Mesothelial cell of epicardium (in vitro differentiated cells): ENCODE results near the gene TTC22. TPM values are rescaled to one million over a fixed set of nuclear protein-coding genes. Genes with fewer than 3 reads are reported as not detected.

Experiments used
- DNase-seq, 2 experiments: peaks; one replicate each; pipeline ENCODE4 v3.0.0; 2021; ENCODE audit warnings: low spot score in 2 of 2; ENCODE audit not compliant: unreplicated experiment in 2 of 2
- H3K27ac Mint-ChIP-seq: 2 replicates; pipeline ENCODE4 v1.8.0; 2021; ENCODE audit warnings: mixed read lengths
- H3K27me3 Mint-ChIP-seq: 2 replicates; pipeline ENCODE4 v1.8.0; 2021; ENCODE audit warnings: low read depth, mixed read lengths
- H3K36me3 Mint-ChIP-seq: 2 replicates; pipeline ENCODE4 v1.8.0; 2021; ENCODE audit warnings: mixed read lengths
- H3K4me1 Mint-ChIP-seq: 2 replicates; pipeline ENCODE4 v1.8.0; 2021; ENCODE audit warnings: mixed read lengths
- H3K4me3 Mint-ChIP-seq: 2 replicates; pipeline ENCODE4 v1.8.0; 2021; ENCODE audit warnings: mild to moderate bottlenecking, moderate library complexity, mixed read lengths
- H3K9me3 Mint-ChIP-seq: 2 replicates; pipeline ENCODE4 v1.8.0; 2021; ENCODE audit warnings: mixed read lengths
- CTCF ChIP-seq: fragments of 200-600 bp; sonication (generic); IDR thresholded peaks from one replicate; pipeline ENCODE4 v1.5.0; 2021; ENCODE audit warnings: antibody characterized with exemption; ENCODE audit not compliant: unreplicated experiment
- total RNA-seq: library from RNA; stranded (reverse); gene quantifications from 3 replicates; pipeline ENCODE4 v1.2.1, GENCODE V29; 2021

Gene TTC22
- 1.2 to 1.6 TPM (median 1.3 TPM) in 3 replicates for total RNA-seq

- DNase-seq, result no peak
- H3K27me3 Mint-ChIP-seq, result peaks cover 23% of the 10 kb centered on the region
- no peak for TF ChIP-seq CTCF
- peak within 1 kb of the TSS; percentile 53 for H3K4me3 Mint-ChIP-seq
- no peaks in the 10 kb centered on the region for H3K9me3 Mint-ChIP-seq
- H3K4me1 Mint-ChIP-seq, result peaks cover 6% of the 10 kb centered on the region
- no peak within 1 kb of the TSS for H3K27ac Mint-ChIP-seq
- no peaks in the 10 kb centered on the region for H3K36me3 Mint-ChIP-seq
These were observed at the start of gene TTC22 for GRCh38 chr1:54800899-54801759. TSS of gene TTC22 (minus strand) at chr1:54801323. CDS start at chr1:54801163, 160 bp downstream.

- Mint-ChIP-seq H3K4me3 (no peak overlapping the region), H3K27ac (no peak overlapping the region), H3K9me3 (no peaks in the 10 kb centered on the region), H3K4me1 (no peaks in the 10 kb centered on the region), H3K27me3 (no peaks in the 10 kb centered on the region), H3K36me3 (peaks cover 47% of the 10 kb centered on the region)
- TF ChIP-seq CTCF, result no peak
- DNase-seq, result no peak
These were observed 49.6 kb upstream of the TTC22 start for GRCh38 chr1:54850737-54851136.

GRCh38 chr1:54850069-54850730 lies 49.1 kb upstream of the TTC22 start:
- no peak overlapping the region for H3K27ac Mint-ChIP-seq
- peaks cover 47% of the 10 kb centered on the region for H3K36me3 Mint-ChIP-seq
- no peak for TF ChIP-seq CTCF
- H3K9me3 Mint-ChIP-seq, result no peaks in the 10 kb centered on the region
- H3K4me3 Mint-ChIP-seq, result no peak overlapping the region
- DNase-seq, result no peak
- no peaks in the 10 kb centered on the region for H3K27me3 Mint-ChIP-seq
- no peaks in the 10 kb centered on the region for H3K4me1 Mint-ChIP-seq

GRCh38 chr1:54849219-54850068 lies 48.3 kb upstream of the TTC22 start:
- H3K9me3 Mint-ChIP-seq, result no peaks in the 10 kb centered on the region
- no peaks in the 10 kb centered on the region for H3K27me3 Mint-ChIP-seq
- no peak for TF ChIP-seq CTCF
- no peak for DNase-seq
- no peak overlapping the region for H3K4me3 Mint-ChIP-seq
- peaks cover 46% of the 10 kb centered on the region for H3K36me3 Mint-ChIP-seq
- no peaks in the 10 kb centered on the region for H3K4me1 Mint-ChIP-seq
- no peak overlapping the region for H3K27ac Mint-ChIP-seq

GRCh38 chr1:54848134-54848948 lies 47.2 kb upstream of the TTC22 start:
- peaks cover 2% of the 10 kb centered on the region for H3K9me3 Mint-ChIP-seq
- H3K27ac Mint-ChIP-seq, result no peak overlapping the region
- H3K4me1 Mint-ChIP-seq, result no peaks in the 10 kb centered on the region
- no peaks in the 10 kb centered on the region for H3K27me3 Mint-ChIP-seq
- TF ChIP-seq CTCF, result no peak
- peaks cover 41% of the 10 kb centered on the region for H3K36me3 Mint-ChIP-seq
- H3K4me3 Mint-ChIP-seq, result no peak overlapping the region
- DNase-seq, result no peak
